Coronary artery (tissue), 2 donors: ENCODE results near the gene B3GLCT.
"Not testable (repeated sequence)": the region's sequence is repeated elsewhere in the genome, so short reads cannot be mapped to it uniquely, and the experiment has no call there.

Experiments
- DNase-seq: peaks from one replicate; pipeline ENCODE4 v3.0.0-alpha.2; 2017; ENCODE audit warnings: low spot score
- H3K27ac ChIP-seq, 2 donors: fragments of 200-600 bp; sonication (generic); one replicate each; pipeline ENCODE4 v1.5.1; 2016 to 2019
- H3K4me3 ChIP-seq: fragments of 200-600 bp; sonication (generic); 2 replicates; pipeline ENCODE4 v1.5.1; 2016; ENCODE audit warnings: mild to moderate bottlenecking, moderate library complexity
- CTCF ChIP-seq: fragments of 200-600 bp; sonication (generic); IDR thresholded peaks from one replicate; pipeline ENCODE4 v1.5.1; 2019; ENCODE audit warnings: antibody characterized with exemption

Gene B3GLCT

GRCh38 chr13:31208559-31209122 is 8.9 kb downstream of the B3GLCT start:
- H3K4me3 ChIP-seq, result no peak overlapping the region
- TF ChIP-seq CTCF, result no peak
- H3K27ac ChIP-seq, result no peak overlapping the region
- no peak for DNase-seq

- no peak overlapping the region for H3K4me3 ChIP-seq
- no peak overlapping the region for H3K27ac ChIP-seq
- TF ChIP-seq CTCF, result no peak
- no peak for DNase-seq
Observed at GRCh38 chr13:31209172-31209840, 9.5 kb downstream of the B3GLCT start.

- Histone ChIP-seq H3K4me3 (no peak overlapping the region), H3K27ac (no peak overlapping the region)
- no peak for TF ChIP-seq CTCF
- no peak for DNase-seq
Observed at GRCh38 chr13:31209841-31210210, 10.1 kb downstream of the B3GLCT start.

- TF ChIP-seq CTCF, result no peak
- H3K27ac ChIP-seq, result no peak overlapping the region
- no peak for DNase-seq
- H3K4me3 ChIP-seq, result no peak overlapping the region
Observed at GRCh38 chr13:31213651-31214289, 14.0 kb downstream of the B3GLCT start.

GRCh38 chr13:31214435-31214834 is 14.7 kb downstream of the B3GLCT start:
- no peak for DNase-seq
- no peak overlapping the region for H3K27ac ChIP-seq
- H3K4me3 ChIP-seq, result no peak overlapping the region
- no peak for TF ChIP-seq CTCF

GRCh38 chr13:31216916-31217315 is 17.1 kb downstream of the B3GLCT start:
- not testable (repeated sequence) for H3K4me3 ChIP-seq

GRCh38 chr13:31219909-31220598 is 20.3 kb downstream of the B3GLCT start:
- no peak for DNase-seq
- no peak overlapping the region for H3K27ac ChIP-seq
- TF ChIP-seq CTCF, result no peak
- H3K4me3 ChIP-seq, result no peak overlapping the region

More at GRCh38 chr13:31216916-31217315, 17.1 kb downstream of the B3GLCT start:
- not testable (repeated sequence) for H3K27ac ChIP-seq, DNase-seq
